Endothelial cell of umbilical vein (primary cell): ENCODE data around the gene SVIL. TPM values are rescaled to one million over a fixed set of nuclear protein-coding genes. Genes with fewer than 3 reads are reported as not detected.
A peak's percentile ranks its signal among the peaks of the same experiment; 100 is the strongest.

Experiments used
- BruUV-seq: library from RNA; stranded (reverse); fragments of 400-500 nt; replicated peaks from 2 replicates; lab custom pipeline; 2021; lab: Mats Ljungman, UMichigan
- CTCF ChIA-PET: fragments of 300-600, 350-600 bp; sonication (Branson Sonifier 250); formaldehyde crosslinking; loops from one replicate; lab custom pipeline; 2021; ENCODE audit warnings: antibody characterized with exemption, inconsistent platforms; lab: Charles Lee
- POLR2A ChIA-PET: fragments of 300-600, 350-600 bp; sonication (Branson Sonifier 250); formaldehyde crosslinking; loops from one replicate; lab custom pipeline; 2021; ENCODE audit warnings: antibody characterized with exemption, inconsistent platforms; lab: Charles Lee
- DNase-seq: peaks from one replicate; pipeline ENCODE4 v3.0.0-alpha.2; 2011; ENCODE audit warnings: low read depth, low spot score
- FAIRE-seq: peaks from 2 replicates; lab custom pipeline; 2011; peaks lifted over from hg19 to GRCh38; lab: Jason Lieb, UNC
- H2AFZ ChIP-seq: 2 replicates; pipeline ENCODE4 v1.6.0; 2012; ENCODE audit warnings: low read depth, low read length, control low read depth, inconsistent platforms
- H3K27ac ChIP-seq: 2 replicates; pipeline ENCODE4 v1.5.1; 2011; ENCODE audit warnings: low read depth, mild to moderate bottlenecking, control low read depth, low read length, moderate library complexity; ENCODE audit not compliant: insufficient read depth
- H3K27me3 ChIP-seq, 2 experiments: 2 replicates each; pipeline versions ENCODE4 v1.6.0 to v1.6.1; 2011; ENCODE audit warnings: low read length in 2 of 2, mixed read lengths in 1 of 2; ENCODE audit not compliant: control insufficient read depth in 2 of 2, insufficient read depth in 2 of 2
- H3K36me3 ChIP-seq, 2 experiments: 2 replicates in 1 of 2; 3 replicates in 1 of 2; pipeline ENCODE4 v1.5.1; 2011; ENCODE audit warnings: low read length in 2 of 2, mild to moderate bottlenecking in 1 of 2, moderate library complexity in 1 of 2; ENCODE audit not compliant: control insufficient read depth in 2 of 2, insufficient read depth in 2 of 2; ENCODE audit errors: extremely low read depth in 1 of 2
- H3K4me1 ChIP-seq: 3 replicates; pipeline ENCODE4 v1.5.1; 2011; ENCODE audit warnings: mild to moderate bottlenecking, low read length; ENCODE audit not compliant: control insufficient read depth, insufficient read depth; ENCODE audit errors: extremely low read depth
- H3K4me2 ChIP-seq: 2 replicates; pipeline ENCODE4 v1.6.1; 2011; ENCODE audit warnings: low read length, control low read depth, mixed read lengths; ENCODE audit not compliant: insufficient read depth
- H3K4me3 ChIP-seq, 3 experiments: fragments of 200-600 bp in 1 of 3; sonication (generic), shearing (Covaris generic) in 1 of 3; replicated peaks in 1 of 3; 2 replicates each; pipeline ENCODE4 v1.5.1; 2011 to 2016; ENCODE audit warnings: control low read depth in 3 of 3, low read length in 3 of 3, mild to moderate bottlenecking in 2 of 3, inconsistent platforms in 1 of 3, low read depth in 1 of 3, moderate library complexity in 1 of 3; ENCODE audit not compliant: insufficient read depth in 1 of 3
- H3K79me2 ChIP-seq: 2 replicates; pipeline ENCODE4 v1.6.0; 2012; ENCODE audit warnings: low read length, inconsistent platforms; ENCODE audit not compliant: control insufficient read depth, insufficient read depth
- H3K9ac ChIP-seq: replicated peaks from 2 replicates; pipeline ENCODE3; 2011; ENCODE audit warnings: low read length, control low read depth; ENCODE audit not compliant: insufficient read depth; ENCODE audit errors: extremely low read depth
- H3K9me1 ChIP-seq: replicated peaks from 3 replicates; pipeline ENCODE4 v1.6.0; 2011; ENCODE audit warnings: mild to moderate bottlenecking, low read length; ENCODE audit not compliant: control insufficient read depth, insufficient read depth; ENCODE audit errors: extremely low read depth
- H3K9me3 ChIP-seq: replicated peaks from 2 replicates; pipeline ENCODE4 v1.5.1; 2012; ENCODE audit warnings: low read length, inconsistent platforms; ENCODE audit not compliant: control insufficient read depth, insufficient read depth
- H4K20me1 ChIP-seq: replicated peaks from 2 replicates; pipeline ENCODE3; 2011; ENCODE audit warnings: mild to moderate bottlenecking, low read length; ENCODE audit not compliant: control insufficient read depth, insufficient read depth; ENCODE audit errors: extremely low read depth
- EZH2 ChIP-seq: IDR thresholded peaks from 2 replicates; pipeline ENCODE4 v1.6.1; 2012; ENCODE audit warnings: borderline replicate concordance, low read depth, mild to moderate bottlenecking, moderate library complexity, low read length, inconsistent platforms; ENCODE audit not compliant: severe bottlenecking
- FOS ChIP-seq: IDR thresholded peaks from 2 replicates; pipeline ENCODE4 v1.6.1; 2011; ENCODE audit warnings: mild to moderate bottlenecking, low read length, moderate library complexity, borderline replicate concordance; ENCODE audit not compliant: insufficient read depth
- GATA2 ChIP-seq: IDR thresholded peaks from 2 replicates; pipeline ENCODE4 v1.7.0; 2011; ENCODE audit warnings: low read depth, mild to moderate bottlenecking, moderate library complexity, mixed read lengths, low read length; ENCODE audit not compliant: insufficient read length, insufficient read depth
- JUN ChIP-seq: IDR thresholded peaks from 2 replicates; pipeline ENCODE4 v1.6.1; 2011; ENCODE audit warnings: borderline replicate concordance, low read depth; ENCODE audit not compliant: insufficient read length, insufficient read depth
- MYC ChIP-seq: IDR thresholded peaks from one replicate; pipeline ENCODE4 v1.6.1; 2011; ENCODE audit warnings: mild to moderate bottlenecking, low read depth, low read length
- POLR2A ChIP-seq: IDR thresholded peaks from 2 replicates; pipeline ENCODE4 v1.6.1; 2012; ENCODE audit warnings: low read depth, mild to moderate bottlenecking, control low read depth, low read length
- POLR2AphosphoS5 ChIP-seq: IDR thresholded peaks from 2 replicates; pipeline ENCODE4 v1.6.1; 2012; ENCODE audit warnings: low read depth, mild to moderate bottlenecking, control low read depth, low read length, moderate library complexity; ENCODE audit not compliant: insufficient read depth
- dilution Hi-C: fragments of 300-500 bp; cut with MboI; formaldehyde crosslinking; loops from one replicate; pipeline ENCODE4 v1.15.0; 2019; ENCODE audit warnings: low sequenced_read_pairs; ENCODE audit not compliant: extremely low pct_ligation_motif_present
- intact Hi-C: fragments of 100-400 bp; cut with micrococcal nuclease; formaldehyde crosslinking; loops from one replicate; pipeline ENCODE4 v1.10.0; 2022
- polyA plus RNA-seq, 4 experiments: library from polyadenylated mRNA; depleted of rRNA in 3 of 4; stranded (reverse) in 3 of 4; unstranded in 1 of 4; fragments of >200 nt; gene quantifications; 2 replicates each; pipeline versions ENCODE4 v1.2.1 to v1.2.3, GENCODE V29; 2011 to 2012; ENCODE audit warnings: missing spikeins in 1 of 4
- total RNA-seq: library from RNA; stranded (reverse); gene quantifications from 2 replicates; pipeline ENCODE4 v1.2.3, GENCODE V29; 2021
- TF ChIP-seq, protein P1 (sequence below): IDR thresholded peaks from 2 replicates; pipeline ENCODE4 v1.6.1; 2011; ENCODE audit not compliant: insufficient read depth, insufficient read length
- TF ChIP-seq, protein P2 (sequence below), 2 donors: IDR thresholded peaks; 1 replicate in 1 of 2; 2 replicates in 1 of 2; pipeline ENCODE4 v1.5.1; 2011; ENCODE audit warnings: low read length in 2 of 2, mild to moderate bottlenecking in 2 of 2, moderate library complexity in 2 of 2, control low read depth in 1 of 2, inconsistent platforms in 1 of 2, low read depth in 1 of 2; ENCODE audit not compliant: insufficient read depth in 1 of 2; ENCODE audit errors: extremely low read depth in 1 of 2

The SVIL gene
- total and polyA plus RNA-seq, 2 donors (not counting 3 experiments of a cell fraction or from before 2014, with no cell fraction given): 22.6 to 70.7 TPM

DNA sequence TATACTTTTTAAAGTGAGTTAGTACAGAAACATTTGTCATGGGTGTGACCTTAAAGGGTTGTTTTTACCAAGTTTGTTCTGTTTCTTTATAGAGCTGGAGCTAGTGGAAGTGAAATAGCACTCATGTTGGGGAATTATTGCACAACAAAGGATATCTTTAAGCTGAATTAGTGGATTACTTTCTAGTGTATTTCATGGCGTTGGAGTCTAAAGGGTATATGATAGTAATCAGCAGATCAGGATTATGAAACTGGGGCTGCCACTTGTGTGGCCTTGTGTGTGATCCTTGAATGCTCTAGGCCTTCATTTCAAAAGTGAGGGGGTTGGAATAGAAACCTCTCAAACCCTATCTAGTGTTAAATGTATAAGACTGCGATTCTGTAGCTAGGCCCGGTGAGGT lies 222.3 kb downstream of the SVIL start:
- intact Hi-C loops: no loop called here
- no peak overlapping the region for H3K9ac ChIP-seq
- no peaks in the 10 kb centered on the region for H3K9me1 ChIP-seq
- H4K20me1 ChIP-seq: peaks cover 7% of the 10 kb centered on the region
- peaks cover 7% of the 10 kb centered on the region for H3K4me1 ChIP-seq
- no peaks in the 10 kb centered on the region for H3K27me3 ChIP-seq
- no peak overlapping the region for H3K4me2 ChIP-seq
- POLR2A ChIA-PET: no interaction called here
- H3K79me2 ChIP-seq: peaks cover 78% of the 10 kb centered on the region
- H3K27ac ChIP-seq: no peak overlapping the region
- H3K4me3 ChIP-seq: no peak overlapping the region
- DNase-seq: no peak
- dilution Hi-C loops: no loop called here
- H3K36me3 ChIP-seq: peaks cover 0 to 6% of the 10 kb centered on the region in 2 experiments
- no peak for FAIRE-seq
- no peak overlapping the region for H2AFZ ChIP-seq
- TF ChIP-seq POLR2AphosphoS5 (no peak), FOS (no peak), EZH2 (no peak)
- TF ChIP-seq, protein P1, sequence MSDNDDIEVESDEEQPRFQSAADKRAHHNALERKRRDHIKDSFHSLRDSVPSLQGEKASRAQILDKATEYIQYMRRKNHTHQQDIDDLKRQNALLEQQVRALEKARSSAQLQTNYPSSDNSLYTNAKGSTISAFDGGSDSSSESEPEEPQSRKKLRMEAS: no peak
- CTCF ChIA-PET: no interaction called here
- no peaks in the 10 kb centered on the region for H3K9me3 ChIP-seq
- BruUV-seq: no TSS peak

DNA sequence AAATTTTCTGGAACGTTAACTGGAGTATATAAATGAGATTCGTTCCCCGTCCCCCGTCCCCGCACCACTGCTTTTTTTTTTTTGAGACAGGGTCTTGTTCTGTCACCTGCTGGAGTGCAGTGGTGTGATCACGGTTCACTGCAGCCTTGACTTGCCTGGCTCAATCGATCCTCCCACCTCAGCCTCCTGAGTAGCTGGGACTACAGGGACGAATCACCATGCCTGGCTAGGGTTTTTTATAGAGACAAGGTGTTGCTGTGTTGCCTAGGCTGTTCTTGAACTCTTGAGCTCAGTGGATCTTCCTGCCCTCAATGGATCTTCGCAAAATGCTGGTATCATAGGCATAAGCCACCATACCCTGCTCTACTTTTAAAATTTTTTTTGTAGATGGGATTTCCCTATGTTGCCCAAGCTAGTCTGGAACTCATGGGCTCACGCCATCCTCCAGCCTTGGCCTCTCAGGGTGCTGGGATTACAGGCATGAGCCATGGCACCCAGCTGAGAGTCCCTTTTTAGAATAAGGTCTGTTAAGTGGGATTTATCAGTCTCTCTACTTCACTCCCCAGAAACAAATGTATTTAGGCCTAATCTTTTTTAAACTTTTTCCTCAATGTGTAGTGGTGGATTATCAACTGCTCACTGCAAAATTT lies 223.0 kb downstream of the SVIL start:
- Histone ChIP-seq H3K9me1 (no peaks in the 10 kb centered on the region), H3K79me2 (peaks cover 71% of the 10 kb centered on the region), H3K27ac (no peak overlapping the region), H3K4me2 (peak overlapping the region; percentile 87), H3K4me1 (peaks cover 7% of the 10 kb centered on the region), H3K9ac (no peak overlapping the region), H3K9me3 (no peaks in the 10 kb centered on the region), H4K20me1 (peaks cover 7% of the 10 kb centered on the region), H3K4me3 (no peak overlapping the region), H3K27me3 (no peaks in the 10 kb centered on the region), H2AFZ (no peak overlapping the region), H3K36me3 (peaks cover 0 to 6% of the 10 kb centered on the region in 2 experiments)
- DNase-seq (no peak), FAIRE-seq (no peak)
- ChIA-PET CTCF (no interaction called here), POLR2A (no interaction called here)
- no peak for TF ChIP-seq GATA2
- TF ChIP-seq POLR2A: no peak
- no peak for TF ChIP-seq MYC
- TF ChIP-seq EZH2: no peak
- TF ChIP-seq JUN: no peak
- no peak for TF ChIP-seq POLR2AphosphoS5
- TF ChIP-seq FOS: no peak
- TF ChIP-seq, protein P2, sequence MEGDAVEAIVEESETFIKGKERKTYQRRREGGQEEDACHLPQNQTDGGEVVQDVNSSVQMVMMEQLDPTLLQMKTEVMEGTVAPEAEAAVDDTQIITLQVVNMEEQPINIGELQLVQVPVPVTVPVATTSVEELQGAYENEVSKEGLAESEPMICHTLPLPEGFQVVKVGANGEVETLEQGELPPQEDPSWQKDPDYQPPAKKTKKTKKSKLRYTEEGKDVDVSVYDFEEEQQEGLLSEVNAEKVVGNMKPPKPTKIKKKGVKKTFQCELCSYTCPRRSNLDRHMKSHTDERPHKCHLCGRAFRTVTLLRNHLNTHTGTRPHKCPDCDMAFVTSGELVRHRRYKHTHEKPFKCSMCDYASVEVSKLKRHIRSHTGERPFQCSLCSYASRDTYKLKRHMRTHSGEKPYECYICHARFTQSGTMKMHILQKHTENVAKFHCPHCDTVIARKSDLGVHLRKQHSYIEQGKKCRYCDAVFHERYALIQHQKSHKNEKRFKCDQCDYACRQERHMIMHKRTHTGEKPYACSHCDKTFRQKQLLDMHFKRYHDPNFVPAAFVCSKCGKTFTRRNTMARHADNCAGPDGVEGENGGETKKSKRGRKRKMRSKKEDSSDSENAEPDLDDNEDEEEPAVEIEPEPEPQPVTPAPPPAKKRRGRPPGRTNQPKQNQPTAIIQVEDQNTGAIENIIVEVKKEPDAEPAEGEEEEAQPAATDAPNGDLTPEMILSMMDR (IDR thresholded peaks at IDR 0.05; ENCODE audit: extremely low read depth in 1 of 2, insufficient read depth in 1 of 2, low read depth in 1 of 2, low read length in 2 of 2): no peak
- TF ChIP-seq, protein P1: no peak
- intact Hi-C loops (no loop called here), dilution Hi-C loops (no loop called here)
- no TSS peak for BruUV-seq
